HG03108 (cell line): ENCODE data around the gene TRIM46.

Source experiments
- ATAC-seq: cut with Tn5 transposase; IDR thresholded peaks from one replicate; pipeline ENCODE4 v1.9.1; 2021; ENCODE audit warnings: moderate library complexity; ENCODE audit not compliant: unreplicated experiment

Gene TRIM46

DNA sequence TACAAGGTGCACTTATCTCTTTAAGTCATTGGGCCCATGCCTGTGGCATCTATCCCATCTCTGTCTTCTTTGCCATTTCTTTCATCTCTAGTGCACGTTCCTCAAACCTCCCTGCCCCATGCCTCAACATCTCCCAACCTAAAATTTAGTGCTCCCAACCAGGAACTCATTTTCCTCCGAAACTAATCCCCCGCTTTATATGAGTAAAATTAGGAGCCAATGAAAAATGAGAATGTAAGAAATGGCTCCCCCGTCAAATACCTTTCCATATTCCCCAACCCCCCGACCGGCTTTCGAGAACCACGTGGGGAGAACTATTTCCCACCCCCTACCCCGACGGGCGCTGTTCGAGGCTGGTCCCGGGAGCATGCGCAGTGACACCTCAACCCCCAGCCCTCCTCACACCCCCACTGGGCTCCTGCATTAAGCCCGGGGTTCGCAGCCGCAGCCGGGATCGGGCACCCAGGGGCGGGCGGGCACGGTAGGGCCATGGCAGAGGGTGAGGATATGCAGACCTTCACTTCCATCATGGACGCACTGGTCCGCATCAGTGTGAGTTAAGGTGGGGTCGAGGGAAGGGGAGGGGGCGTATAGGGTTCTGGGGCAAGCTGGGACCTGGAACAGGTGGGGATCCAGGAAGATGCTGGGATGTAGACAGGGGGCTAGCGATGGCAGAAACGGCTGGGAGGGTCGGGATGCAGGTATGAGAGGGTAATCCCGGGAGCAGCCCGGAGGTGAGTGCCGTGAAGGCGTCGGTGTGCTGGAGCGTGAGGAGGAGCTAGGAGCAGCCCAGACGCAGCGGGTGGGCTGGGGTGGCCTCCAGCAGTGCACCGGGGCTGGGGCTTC lies at the start of gene TRIM46:
TSS of gene TRIM46 (plus strand) at position 372 of the 846 bp plus-strand sequence. CDS start at position 490, 118 bp downstream.
- ATAC-seq: no peak

DNA sequence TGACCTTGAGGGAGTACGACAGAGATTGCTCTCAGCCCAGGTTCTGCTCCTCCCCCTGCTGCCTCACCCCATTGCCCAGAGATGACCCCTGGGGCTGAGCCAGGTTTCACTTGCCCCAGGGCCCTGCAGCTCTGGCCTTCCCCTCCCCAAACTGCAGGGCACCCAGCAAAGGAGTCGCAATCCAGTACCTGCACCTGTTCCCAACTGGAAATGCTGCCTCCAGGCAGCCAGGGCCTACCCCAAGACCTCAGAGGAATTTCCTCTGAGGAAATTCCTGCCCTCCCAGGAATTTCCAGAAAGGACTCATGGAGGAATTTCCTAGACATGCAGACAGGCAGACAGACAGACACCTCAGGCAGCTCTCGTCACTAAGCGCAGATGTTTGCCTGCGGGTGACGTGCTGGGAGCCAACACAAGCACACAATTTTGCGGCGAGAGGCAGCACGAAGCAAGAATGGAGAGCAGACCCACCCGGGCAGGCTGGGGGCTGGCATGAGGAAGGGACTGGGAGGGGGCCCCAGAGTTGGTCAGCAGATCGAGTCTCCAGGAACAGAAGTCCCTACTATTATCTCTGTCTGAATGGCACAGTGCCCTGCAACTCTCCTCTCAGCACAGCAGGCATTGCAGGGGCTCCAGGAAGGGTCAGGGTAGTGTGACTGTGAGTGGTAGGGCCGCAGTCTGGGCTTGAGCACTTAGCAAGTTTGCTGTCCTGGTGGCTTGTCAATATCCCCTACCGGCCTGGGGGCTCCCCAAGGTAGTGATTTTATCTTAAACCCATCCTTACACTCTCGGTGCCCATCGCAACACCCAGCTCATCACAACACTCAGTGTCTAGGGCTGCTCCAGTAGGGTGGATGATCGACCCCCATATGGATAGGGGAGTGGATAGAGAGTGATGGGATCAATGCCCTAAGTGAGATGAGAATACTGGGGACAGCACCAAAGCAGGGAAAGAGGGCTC lies 48.9 kb upstream of the TRIM46 start:
- ATAC-seq: no peak

DNA sequence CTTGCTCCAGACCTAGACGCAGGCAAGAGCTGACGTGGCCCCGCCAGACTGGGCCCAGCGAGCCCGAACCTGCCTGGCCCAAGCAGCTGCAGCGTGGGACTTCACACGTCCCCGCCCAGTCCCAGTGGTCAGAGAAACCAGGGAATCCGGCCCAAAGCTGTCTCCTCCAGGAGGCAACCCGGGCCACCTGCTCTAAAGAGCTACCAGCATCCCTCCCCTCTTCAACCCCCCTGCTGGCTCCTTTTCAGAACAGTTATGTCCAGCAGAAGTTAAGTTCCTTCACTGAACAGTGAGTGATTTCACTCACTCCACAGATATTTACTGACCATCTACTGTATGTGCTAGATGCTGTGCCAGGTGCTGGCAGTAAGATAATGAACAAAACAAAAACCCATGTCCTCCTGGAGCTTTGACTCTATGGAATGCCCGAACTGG lies 48.1 kb upstream of the TRIM46 start:
- no peak for ATAC-seq

DNA sequence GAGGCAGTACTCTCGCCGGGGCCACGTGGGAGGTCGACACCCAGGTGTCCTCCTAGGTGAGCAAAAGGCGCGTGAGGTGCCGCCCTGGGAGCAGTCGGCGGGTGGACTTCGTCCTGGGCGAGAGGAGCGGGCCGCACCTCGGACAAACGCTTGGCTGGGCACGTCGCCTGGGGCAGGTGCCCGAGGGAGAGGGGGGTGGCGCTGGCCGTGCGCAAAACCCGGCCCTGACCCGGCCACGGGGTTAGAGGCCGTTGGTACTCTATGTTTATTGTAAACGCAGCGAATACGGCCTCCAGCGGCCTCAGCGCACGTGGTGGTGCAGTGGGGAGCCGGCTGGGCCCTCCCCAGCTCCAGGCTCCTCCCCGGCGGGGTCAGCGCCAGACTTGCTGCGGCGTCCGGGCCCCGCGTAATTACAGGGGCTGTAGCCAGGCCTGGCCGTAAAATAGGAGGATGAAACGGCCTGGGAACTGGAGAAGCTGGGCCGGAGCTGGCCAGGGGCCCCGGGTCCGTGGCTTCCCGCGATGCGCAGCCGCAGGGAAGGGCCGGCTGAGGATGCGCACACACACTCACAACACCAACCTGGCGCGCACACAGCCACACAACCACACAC lies 47.6 kb upstream of the TRIM46 start:
- ATAC-seq: no peak

DNA sequence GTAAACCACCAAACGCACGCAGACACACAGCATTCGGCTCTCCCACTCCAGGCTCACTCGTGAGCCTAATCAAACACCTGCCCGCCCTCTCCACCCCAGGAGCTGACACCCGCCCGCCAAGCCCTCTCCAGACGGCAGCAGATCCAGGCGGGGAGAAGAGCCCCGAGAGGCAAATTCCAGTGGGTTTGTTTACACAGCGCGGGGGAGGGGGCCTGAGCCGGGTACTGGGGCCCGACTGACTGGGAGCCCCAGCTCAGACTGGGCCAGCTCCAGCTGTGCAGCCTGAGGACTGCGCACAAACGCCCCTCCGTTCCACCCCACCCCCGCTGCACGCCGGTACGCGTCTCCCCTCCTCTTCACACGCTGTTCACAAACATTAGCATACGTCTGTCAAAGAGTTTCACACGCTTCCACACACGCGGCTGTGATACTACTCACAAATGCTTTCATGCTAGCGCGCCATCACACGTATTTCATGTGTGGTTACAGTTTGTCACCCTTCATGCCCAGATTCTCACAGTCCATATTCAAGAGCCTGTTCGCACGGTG lies 47.0 kb upstream of the TRIM46 start:
- ATAC-seq: no peak

DNA sequence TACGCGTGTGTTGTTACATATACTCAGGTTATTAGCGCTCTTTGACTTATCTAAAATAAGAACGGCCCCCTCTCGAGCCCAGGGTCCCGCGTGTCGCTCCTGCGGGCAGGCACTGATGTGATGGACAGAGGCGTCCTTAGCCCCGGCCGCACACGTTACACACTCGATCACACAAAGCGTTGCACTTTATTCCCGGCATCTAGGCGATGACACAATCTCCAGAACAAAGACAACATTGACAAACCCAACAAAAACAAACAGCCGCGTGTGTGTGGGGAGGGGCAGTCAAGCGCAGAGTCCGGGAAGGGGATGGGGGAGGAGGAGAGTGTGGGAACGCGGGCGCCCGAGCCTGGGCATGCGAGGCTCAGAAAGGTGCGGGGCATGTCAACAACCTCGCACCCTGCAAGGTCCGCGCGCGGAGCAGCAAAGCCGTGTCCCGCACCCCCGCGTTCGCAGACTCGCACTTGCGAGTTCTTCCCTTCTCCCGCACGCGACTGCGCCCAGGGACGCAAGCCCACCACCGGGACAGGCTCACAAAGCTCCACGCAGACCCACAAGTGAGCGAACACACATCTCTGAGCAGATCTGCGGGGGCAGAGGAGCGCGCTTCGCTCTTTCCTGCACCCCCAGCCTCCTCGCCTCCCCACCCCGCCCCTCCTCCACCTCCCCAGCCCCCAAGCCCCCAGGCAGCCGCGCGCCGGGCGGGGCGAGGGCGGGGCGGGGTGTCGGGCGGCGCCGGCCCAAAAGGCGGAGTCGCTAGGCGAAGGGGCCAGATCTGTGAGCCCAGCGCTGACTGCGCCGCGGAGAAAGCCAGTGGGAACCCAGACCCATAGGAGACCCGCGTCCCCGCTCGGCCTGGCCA lies 46.3 kb upstream of the TRIM46 start, which contains the start of gene EFNA1:
TSS of gene EFNA1 (plus strand) at position 772 of the 862 bp plus-strand sequence. CDS start 102 bp downstream, outside the sequence.
- no peak for ATAC-seq

DNA sequence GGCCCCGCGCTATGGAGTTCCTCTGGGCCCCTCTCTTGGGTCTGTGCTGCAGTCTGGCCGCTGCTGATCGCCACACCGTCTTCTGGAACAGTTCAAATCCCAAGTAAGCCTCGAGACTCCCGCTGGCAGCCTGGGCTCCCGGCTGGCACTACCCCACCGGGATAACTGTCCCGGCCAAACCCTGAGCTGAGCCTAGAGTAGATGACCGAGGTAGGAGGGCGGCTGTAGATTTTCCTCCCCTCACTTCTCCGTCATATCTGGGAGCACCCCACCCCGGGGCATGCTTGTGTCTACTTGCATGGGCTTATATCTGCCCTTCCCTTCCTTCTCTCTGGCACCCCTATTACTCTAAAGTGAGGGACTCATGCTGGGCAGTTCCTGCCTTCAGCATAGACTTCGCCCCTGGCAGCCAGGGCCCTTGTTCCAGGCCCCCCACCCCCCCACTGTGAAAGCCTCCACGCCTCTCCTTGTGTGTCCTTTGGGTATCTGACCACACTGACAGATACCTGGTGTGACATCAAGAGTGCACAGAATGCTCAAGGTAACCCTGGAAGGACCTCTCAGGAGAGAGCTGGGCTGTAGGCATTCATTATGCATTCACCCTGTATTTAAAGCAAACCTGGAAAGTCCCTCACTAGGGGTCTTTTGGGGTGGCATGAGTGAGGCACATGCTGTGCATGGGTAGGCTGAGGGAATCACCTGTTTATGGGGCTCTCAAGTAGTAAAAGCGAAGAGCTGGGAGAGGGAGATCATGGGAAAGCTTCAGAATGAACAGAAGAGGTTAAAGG lies 45.5 kb upstream of the TRIM46 start:
- no peak for ATAC-seq

- no peak for ATAC-seq
Observed at GRCh38 chr1:155128755-155129473, 44.7 kb upstream of the TRIM46 start.

GRCh38 chr1:155130272-155131006 lies 43.2 kb upstream of the TRIM46 start:
- no peak for ATAC-seq

DNA sequence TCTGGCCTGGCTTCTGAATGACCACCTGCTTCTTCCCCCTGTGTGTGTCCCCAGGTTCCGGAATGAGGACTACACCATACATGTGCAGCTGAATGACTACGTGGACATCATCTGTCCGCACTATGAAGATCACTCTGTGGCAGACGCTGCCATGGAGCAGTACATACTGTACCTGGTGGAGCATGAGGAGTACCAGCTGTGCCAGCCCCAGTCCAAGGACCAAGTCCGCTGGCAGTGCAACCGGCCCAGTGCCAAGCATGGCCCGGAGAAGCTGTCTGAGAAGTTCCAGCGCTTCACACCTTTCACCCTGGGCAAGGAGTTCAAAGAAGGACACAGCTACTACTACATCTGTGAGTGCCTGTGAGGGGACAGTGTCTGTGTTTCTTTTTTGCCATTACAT lies 42.4 kb upstream of the TRIM46 start:
- ATAC-seq: no peak

DNA sequence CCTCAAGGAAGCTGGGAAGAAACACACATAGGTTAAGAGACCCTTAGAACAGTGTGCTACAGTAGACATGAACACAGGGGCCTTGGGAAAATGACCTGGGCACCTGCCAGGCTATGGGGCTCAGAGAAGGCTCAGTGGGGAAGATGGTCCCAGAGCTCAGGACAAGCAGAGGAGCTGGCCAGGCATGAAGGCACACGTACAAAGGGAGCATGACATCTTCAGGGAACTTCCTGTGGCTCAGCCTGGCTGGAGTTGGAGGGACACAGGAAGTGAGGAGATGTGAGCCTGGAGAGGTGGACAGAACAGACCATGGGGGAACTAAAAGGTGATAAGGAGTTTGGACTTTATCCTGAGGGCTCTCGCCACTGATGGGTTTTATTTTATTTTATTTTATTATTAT lies 41.8 kb upstream of the TRIM46 start:
- no peak for ATAC-seq

- ATAC-seq: no peak
Observed at GRCh38 chr1:155133799-155134281, 39.8 kb upstream of the TRIM46 start.

- ATAC-seq: no peak
Observed at GRCh38 chr1:155134322-155134721, 39.3 kb upstream of the TRIM46 start.

DNA sequence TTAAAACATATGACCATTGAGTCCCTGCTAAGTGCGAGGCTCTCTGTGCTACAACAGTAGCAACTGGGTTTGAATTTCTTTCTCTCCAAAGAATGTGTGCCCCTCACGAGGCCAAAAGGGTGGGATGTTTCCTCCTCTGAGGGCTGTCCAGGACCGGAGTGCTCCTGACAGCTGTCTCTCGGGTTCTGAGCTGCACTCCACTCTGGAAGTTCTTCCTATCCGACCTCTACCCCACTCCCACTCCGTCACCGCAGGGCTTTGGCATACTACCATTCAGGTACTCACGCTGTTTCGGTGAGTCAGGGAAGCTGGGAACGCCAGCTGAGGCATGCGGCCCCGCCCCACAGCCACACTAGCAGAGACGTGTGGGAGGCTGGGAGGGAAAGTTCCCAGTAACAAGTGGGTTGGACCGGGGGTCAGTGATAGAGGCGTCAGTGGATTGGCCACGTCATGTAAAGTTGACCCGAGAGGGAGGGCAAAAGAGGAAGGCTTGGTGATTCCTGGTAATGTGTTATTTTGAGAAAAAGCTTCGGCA lies 38.7 kb upstream of the TRIM46 start:
- no peak for ATAC-seq

GRCh38 chr1:155135415-155136028 lies 38.1 kb upstream of the TRIM46 start, which contains the start of gene SLC50A1:
Gene SLC50A1 (plus strand): TSS chr1:155135852. CDS start chr1:155135912, 60 bp downstream.
- peak; percentile 64 for ATAC-seq

- ATAC-seq: no peak
Observed at GRCh38 chr1:155136748-155137147, 36.9 kb upstream of the TRIM46 start.
